Stimulated activated naive CD4-positive, alpha-beta T cell (primary cell): ENCODE results near the gene CD58.
A peak's percentile ranks its signal among the peaks of the same experiment; 100 is the strongest.
"Not testable (repeated sequence)": the region's sequence is repeated elsewhere in the genome, so short reads cannot be mapped to it uniquely, and the experiment has no call there.

Experiments used
- DNase-seq, 6 experiments: peaks; one replicate each; lab custom pipeline; 2025; lab: John Stamatoyannopoulos, UW

The CD58 gene, protein sequence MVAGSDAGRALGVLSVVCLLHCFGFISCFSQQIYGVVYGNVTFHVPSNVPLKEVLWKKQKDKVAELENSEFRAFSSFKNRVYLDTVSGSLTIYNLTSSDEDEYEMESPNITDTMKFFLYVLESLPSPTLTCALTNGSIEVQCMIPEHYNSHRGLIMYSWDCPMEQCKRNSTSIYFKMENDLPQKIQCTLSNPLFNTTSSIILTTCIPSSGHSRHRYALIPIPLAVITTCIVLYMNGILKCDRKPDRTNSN

DNA sequence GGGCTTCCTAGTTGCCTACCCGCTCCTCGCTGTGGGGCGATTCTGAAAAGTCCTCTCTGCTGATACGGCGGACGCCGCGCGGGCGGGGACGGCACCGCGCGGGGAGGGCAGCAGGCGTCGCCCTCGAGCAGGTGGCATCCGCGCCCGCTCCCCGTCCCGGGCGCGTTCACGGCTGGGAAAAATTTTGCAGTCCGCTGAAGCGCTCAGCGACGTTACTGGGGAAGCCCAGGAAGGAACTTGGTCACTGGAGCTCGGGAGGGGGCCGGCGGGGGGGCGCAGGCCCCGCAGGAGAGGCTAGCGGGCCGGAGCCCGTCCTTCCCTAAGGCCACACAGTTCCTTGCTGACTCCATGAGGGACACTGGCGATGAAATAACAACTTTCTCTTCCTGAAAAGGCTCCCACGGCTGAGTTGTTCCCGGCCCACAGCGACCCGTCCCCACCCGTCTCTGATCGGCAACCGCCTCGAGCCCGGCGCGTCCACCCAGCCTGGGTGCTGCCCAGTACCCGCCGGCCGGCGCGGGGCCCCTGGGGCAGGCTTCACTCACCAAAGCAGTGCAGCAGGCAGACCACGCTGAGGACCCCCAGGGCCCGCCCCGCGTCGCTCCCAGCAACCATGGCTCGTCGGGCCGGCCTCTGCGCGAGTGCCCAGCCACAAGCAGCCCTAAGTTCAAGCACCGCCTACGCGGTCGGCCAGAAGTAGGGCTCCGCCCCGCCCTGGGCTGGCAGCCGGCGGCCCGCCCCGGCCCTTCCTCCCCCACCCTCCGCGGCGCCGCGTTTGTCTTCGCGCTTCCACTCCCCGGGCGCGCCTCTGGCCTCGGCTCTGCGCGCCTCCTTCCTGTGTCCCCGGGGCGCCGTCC, at the start of gene CD58:
Gene CD58, minus strand, starts transcription at position 669 of the 857 bp plus-strand sequence. Its CDS starts 54 bp downstream, at position 615.
- DNase-seq = peak; percentile 31 to 67 (median 56)

DNA sequence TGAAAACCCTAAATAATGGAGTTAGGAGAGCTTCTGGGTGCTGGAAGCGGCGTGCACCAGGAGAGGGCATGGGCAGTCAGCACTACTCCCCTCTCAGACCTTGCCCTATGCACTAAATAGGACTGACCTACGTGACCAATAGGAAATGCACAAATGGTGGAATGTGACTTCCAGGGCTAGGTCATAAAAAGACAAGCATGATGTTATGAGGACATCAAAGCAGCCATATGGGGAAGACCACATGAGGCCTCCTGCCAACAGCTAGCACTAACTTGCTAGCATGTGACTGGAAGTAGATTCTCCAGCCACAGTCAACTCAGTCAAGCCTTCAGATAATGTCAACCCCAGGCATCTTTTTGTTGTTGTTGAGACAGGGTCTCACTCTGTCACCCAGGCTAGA, 49.6 kb upstream of the CD58 start:
- DNase-seq = not testable (repeated sequence)

DNA sequence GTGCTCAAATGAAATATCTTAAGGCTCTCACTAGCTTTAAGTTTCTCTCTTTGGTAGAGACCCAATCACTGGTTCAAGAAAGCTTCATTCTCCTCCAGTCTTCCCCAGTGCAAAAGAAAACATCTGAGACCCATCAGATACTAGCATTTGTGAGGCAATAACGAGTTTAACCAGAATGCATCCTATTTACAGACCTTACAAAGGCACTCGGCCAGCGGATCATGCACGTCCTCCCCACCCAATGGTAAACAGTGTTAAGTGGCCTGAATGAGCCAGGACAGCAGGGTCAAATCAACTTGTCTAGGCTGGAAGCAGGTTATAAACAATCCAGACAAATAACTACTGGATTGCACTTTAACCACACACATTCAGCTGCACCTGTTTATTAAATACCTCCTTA, 48.3 kb upstream of the CD58 start:
- DNase-seq = not testable (repeated sequence)

DNA sequence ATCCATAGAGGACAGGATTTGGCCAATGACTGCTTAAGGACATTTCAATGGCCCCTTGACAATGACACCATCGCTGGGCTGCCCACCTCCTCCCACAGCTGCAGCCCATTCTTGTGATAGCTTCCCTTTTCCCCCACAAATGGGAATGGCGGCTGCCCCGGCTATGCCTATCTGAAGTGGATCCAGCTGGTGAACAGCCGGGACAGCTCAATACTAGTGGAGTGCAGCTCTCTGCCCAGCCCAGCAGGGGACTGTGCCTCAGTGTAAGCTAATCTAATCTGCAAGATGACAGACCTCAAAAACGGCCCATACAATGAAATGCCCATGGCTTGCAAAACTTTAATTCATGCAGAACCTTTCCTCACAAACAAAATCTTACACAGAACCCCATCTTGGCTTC, 47.0 kb upstream of the CD58 start:
- DNase-seq = not testable (repeated sequence)

DNA sequence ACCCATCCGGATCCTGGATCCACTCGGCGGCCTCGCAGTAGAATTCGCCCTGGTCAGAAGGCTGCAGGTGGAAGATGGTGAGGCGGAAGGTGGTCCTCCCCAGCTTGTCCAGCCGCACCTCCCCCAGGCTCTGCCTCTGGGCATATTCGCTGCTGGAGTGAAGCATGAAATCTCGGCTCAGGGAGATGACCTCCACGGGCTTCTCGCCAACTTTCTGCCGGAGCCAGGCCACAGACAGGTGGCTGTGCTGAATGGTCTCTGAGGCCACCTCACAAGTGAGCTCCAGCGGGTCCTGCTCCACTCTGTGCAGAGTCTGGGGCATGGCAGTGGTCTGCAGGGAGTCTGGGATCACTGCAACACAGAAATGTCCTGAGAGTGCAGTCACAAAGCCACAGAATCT, 43.0 kb upstream of the CD58 start:
- DNase-seq = not testable (repeated sequence)

DNA sequence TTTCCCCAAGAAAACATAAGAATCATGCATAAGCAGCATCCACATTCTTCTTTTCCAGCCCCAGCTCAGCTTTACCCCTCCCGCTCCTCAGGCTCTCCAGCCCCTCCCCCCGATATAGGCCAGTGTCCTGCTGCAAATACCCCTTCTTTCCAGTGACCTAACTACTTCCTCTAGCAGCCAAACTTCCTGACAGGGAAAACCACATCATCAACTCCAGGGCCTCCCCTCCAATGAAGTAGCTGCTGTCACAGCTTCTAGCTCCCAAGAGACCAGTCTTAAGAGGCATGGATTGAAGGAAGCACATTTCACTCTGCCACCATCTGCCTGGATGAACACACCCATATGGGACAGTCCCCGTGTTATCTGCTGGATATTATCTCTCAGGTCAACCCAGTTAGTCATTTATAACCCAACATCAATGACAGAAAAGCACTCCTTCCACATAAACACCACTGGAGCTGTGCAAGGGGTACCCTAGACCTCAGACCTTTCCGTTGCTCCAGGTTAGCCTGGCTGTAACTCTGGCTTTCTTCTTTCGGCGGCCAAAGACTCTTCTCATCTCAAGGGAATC, 39.1 kb upstream of the CD58 start:
- DNase-seq = not testable (repeated sequence)

DNA sequence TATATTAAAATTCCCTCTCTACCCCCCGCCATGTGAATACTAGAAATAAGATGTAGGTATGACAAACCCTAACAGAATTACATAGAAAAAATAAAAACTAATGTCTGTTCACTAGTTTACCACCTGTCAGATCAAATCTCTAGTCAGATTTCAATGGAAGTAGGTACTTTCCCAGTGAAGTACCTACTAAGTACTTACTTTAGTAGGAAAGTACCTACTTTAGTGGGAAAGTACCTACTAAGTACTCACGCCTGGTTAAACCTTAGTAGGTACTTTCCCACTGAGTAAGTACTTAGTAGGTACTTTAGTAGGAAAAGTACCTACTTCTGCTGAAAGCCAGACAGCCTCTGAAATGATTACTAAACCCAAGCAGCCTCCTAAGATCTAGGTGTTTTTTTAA, 38.0 kb upstream of the CD58 start:
- DNase-seq = not testable (repeated sequence)

DNA sequence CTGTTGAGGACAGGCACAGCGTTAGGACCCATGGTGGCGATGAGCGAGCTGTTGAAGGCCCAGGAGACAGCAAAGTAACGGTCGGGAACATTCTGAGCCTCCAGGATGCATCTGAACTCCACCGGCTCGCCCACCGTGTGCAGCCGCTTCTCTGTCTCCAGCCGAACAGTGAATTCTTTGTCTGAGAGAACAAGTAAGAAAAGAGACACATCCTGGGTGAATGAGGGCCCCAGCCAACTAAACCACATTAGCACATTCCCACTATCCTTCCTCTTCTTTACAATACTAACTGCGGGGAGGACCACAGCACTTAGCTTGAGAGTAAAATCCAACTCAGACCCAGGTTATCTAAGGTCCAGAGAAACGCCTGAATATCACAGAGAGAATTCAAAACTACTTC, 37.3 kb upstream of the CD58 start:
- DNase-seq = not testable (repeated sequence)

DNA sequence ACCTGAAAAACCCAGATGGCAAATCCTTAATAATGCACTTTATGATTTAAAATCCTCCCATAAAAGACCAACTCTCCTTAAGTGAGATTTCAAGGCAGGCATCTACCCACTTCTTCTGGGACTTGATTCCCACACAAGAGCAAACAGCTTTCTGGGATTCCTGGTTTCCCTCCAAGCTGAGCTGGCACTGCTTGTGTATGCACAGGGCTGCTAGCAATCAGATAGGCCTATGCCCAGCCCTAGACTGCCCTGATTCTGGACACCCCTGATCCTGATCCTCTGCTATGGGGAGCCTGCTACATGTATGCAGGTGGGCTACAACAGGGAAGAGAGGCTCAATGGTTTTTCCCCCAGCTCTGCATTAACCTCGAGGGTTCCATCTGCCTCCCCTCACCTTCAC, 36.6 kb upstream of the CD58 start:
- DNase-seq = not testable (repeated sequence)

DNA sequence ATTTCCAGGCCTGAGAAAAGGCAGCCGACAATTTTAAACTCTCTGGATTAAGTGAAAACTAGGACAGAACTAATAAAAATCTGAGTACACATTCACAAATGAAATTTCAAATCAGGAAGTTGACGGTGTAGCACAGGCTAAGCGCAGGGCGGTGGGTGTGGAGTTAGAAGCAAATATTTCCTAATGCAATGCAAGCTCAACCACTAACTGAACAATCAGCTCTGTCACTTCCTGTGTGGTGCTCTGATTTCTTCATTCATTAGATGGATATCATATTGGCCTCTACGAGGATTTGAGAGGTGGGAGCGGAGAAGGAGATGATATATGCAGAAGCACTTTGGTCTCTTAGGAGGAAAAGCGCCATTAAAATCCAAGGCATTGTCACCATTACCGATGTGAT, 35.2 kb upstream of the CD58 start:
- DNase-seq = not testable (repeated sequence)

DNA sequence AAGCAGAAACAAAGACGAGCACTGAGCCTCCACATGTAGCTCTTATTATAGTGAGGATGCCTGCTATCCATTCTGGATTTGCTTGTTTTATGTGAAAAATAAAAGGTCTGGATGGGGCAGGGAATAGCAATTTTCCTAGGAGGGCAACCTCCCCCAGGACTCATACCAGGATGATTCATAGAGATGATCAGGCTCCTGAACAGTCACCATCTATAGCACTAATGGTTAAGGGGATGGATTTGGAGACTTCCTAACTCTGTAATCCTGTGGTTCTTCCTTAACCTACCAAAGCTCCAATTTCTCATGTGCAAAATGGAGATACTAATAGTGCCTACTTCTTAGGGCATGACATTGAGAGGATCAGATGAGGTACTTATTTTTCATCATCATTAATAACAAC, 34.5 kb upstream of the CD58 start:
- no peak for DNase-seq

DNA sequence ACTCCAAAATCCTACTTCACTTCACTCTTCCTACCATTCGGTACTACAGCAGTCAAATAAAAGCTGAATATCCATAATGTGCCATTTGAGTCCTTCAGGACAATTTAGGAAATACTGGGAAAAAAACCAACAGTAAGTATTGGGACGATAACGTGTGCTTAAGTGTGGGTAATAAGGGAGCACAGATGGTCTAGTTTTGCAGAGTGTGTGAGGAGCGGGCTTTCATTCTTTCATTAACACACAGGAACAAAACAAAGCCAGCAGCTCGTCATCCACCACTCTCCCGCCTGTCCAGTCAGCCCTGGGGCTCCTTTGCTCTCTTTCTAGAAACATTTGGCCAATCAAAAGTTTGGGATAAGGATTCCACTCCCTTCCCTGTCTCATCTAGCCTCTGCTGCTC, 33.6 kb upstream of the CD58 start:
- DNase-seq = not testable (repeated sequence)

DNA sequence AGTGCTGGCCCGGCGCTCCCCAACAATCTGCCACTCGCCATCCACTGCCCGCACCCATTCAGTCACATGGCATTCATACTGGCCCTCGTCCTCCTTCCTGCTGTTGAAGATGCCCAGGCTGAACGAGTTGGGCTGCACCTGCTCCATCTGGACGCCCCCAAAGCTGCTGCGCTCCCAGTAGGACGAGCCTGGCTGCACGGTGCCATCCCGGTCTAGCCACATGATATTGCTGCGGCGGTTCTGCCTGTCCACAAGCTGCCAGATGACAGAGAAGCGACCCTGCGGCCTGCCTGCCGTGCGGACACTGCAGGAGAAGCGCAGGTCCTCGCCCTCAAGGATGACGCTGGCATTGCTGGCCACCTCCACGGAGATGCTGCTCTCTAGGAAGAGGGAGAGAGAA, 32.8 kb upstream of the CD58 start:
- DNase-seq = not testable (repeated sequence)

DNA sequence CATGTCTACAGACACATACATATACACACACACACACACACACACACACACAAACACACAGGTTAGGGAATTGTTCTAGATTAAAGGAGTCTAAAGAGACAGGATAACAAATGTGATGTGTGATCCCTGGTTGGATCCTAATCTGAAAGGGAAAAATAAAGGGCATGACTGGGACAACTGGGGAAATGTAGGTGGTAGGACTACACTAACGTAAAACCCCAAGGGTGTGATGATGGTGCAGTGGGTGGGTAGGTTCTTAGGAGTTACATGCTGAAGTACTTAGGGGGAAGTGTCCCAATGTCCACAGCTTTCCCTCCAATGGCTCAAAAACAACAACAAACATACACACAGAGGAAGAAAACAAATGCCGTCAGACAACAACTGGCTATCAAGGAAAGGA, 28.5 kb upstream of the CD58 start:
- DNase-seq = not testable (repeated sequence)

DNA sequence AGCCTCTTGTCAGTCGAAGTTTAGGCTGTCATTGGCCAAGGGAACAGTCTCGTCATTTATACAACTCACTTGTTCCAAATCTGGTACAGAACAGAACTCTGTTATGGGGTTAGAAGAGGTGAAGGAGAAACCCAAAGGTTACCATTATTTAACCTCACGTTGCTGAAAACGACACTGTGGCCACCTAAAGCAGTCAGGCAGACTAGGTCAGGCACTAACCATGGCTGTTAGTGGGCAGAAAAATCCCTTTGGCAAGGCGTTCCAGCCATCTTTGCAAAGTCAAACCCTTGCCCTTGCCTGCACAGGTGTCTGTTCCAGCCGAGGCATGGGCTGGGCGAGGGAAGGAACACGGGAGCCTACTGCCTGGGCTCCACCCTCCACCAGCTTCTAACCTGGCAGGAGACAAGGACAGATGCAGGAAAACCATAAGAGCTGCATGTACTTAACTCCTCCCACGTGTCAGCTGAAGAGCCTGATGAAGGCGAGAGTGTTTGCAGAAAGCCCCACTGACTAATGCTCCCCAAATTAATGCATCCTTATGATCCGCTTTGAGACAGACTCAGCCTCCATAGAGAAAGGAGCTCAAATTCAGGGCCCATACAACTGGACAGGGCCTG, 27.7 kb upstream of the CD58 start:
- DNase-seq = not testable (repeated sequence)

DNA sequence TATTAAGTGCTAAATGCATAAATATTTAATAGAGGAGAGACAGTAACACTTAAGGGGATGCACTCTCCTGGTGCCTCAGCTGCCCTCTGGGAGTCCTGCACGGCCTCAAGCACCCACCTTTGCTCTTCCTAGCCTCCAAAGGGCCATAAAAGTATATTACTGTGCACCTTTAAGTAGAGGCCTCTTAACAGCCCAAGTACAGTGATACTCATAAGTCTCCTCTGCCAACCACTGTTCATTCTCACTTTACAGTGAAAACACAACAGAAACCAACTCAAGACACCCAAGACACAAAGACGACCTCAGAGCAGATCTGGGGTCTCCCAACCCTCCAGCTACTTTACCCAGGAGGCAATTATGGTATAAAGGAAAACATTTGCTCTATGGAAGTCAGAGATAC, 26.6 kb upstream of the CD58 start:
- not testable (repeated sequence) for DNase-seq

DNA sequence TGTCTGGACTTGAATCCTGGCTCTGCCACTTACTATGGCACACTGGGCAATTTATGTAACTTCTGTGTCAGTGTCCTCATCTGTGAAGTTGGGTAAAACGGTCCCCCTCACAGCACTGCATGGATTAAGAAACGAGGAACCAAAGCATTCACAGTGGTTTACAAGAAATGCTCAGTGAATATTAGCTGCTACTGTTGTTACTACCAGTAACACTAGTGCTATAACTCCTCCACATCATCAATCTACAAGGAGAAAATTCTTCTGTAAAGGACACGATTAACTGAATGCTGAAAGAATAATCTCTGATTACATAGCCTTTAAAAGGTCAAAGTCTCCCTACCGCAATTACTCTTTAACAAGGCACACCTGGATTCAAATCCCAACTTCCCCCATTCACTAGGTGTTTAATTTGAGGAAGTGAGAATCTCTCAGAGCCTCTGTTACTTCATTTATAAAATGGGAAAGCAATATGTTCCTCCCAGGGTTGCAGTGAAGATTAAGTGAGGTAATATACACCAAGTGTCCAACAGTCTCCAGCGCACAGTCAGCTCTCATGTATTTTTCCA, 26.0 kb upstream of the CD58 start:
- DNase-seq = not testable (repeated sequence)

DNA sequence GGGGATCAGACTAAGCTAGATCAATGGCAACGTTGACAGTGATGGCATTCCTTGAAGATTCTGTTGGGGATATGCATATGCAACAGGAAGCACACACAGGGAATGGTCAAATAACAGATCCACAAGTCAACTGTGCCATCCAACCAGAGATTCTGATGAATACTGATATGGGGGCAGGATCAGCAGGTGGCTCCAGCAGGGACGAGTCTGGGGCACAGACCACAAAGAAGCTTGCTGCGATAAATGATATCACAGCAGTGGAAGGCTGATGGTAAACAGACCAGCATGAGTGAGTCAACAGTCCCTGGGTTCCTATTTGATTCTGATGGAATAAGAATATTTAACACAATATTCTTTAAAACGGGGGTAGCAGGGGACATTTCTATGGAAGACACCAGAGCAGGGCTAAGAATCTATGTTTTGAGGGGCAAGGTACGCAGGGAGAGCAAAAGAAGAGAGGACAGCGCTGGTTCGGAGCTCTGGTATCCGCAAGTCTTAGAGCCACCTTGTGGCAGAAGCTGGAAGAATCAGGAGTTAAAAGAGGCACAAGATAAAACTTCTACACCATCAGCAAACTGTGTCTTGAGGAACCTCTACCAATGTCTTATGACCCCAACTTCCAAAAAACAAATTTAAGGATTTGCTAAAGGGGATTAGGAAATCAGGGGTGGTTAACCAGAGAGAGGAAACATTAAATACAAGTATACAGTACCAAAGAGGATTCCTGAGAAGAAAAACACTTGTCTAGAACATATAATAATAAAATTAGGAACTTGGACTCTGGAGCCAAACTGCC, 25.3 kb upstream of the CD58 start:
- DNase-seq = peak in 3 of 6 experiments; percentile 9 to 38 (median 34)

DNA sequence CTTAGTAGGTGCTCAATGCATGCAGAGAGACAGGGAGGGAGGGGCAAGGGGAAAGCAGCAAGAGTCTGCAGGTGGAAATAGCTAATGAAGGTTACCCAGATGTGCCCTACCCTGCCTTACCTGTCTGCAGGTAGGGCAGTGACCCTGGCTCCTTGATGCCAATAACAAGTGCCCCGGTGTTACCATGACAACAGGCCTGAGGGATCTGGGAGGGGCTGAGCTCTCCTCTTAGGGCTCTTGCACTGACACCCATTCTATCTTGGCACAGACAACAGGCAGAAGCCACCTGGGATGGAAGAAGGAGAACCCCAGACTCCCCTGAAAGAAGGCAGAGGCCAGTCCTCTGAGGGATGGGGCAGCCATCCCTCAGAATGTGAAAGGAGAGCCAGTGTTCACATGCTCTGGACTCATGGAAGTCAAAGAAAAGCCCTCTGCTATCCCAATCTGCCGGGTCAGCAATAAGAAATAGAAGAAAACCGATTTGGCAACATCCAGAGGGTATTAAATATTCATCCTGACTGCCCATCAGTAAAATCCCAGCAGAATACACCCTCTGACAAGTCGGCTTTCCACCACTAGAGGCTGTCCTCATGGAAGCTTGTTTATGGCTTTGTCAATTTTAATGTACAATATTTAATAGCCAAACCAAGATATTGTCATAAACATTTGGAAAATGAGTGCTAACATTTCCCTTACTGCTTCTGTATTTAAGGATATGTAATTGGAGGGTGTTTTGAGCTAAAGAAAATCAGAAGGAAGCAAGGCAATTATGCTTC, 24.4 kb upstream of the CD58 start:
- DNase-seq = not testable (repeated sequence)

DNA sequence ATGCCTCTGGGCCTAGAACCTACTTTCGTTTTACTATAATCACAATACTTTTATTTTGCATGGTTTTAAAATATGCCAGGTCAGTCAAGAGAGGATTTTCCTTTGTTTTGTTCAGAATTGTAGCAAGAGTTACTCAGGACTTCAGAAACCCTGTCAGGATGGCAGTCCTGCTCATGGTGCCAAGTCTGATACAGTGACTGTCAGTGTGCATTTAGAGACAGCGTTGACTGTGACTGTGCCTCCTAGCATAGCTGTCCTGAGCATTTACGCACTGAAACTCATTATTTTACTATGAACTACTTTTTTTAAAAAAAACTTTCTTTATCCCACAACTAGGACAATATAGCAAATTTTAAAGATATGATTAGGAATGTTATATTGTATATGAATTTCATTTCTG, 23.2 kb upstream of the CD58 start:
- DNase-seq = not testable (repeated sequence)
